Measurements from ENCODE around the gene GAMT. TPM values are rescaled to one million over a fixed set of nuclear protein-coding genes. Genes with fewer than 3 reads are reported as not detected.

GAMT gene
- total RNA-seq, 1 donor from 2014 or later = 56.4 TPM

DNA sequence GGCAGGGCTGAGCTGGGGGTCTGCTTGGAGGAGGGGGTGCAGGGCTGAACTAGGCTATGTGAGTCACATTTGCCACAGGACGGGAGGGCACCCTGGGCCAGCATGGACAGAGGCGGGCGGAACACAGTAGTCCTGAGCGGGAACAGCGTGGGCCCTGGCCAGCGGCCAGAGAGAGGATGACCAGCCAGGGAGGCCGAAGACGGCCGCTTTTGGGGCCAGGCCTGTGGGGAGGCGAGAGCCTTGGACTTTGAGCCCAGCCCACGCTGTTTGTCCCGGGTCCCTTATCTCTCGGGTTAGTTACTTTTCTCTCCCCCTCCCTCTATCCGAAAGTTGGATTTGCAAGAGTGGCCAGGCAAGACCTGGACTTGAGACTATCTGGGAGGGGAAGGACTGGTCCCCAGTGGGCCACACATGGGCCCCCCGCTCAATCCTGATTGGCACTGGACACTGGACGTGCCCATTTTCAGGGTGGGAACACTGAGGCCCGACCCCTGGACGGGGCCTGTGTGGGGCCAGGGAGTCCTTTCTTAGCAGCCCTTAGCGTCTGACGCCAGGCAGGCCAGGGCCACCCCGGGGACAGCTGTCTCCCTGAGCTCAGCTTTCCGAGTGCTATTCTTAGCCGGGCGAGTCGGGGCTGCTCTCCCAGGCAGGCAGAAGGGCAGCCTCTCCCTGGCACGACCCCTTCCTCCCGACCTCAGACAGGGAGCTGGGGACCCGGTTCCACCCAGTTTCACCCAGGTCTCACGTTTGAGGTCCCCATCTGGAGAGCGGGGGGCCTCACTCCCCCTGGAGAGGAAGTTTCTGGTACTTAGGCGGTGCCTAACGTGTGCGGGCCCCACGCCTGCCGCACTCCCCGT is 833 bp downstream of the GAMT start:
- Histone ChIP-seq H3K9me3 (no peaks in the 10 kb centered on the region), H3K27ac (peak overlapping the region; percentile 1 to 3), H3K4me3 (peak overlapping the region; percentile 78 to 92), H3K36me3 (no peaks in the 10 kb centered on the region), H3K4me1 (peaks cover 10 to 29% of the 10 kb centered on the region in 2 donors), H3K27me3 (no peaks in the 10 kb centered on the region)
- intact Hi-C loops (cut with DNase I) = no loop called here
- TF ChIP-seq, protein P1, sequence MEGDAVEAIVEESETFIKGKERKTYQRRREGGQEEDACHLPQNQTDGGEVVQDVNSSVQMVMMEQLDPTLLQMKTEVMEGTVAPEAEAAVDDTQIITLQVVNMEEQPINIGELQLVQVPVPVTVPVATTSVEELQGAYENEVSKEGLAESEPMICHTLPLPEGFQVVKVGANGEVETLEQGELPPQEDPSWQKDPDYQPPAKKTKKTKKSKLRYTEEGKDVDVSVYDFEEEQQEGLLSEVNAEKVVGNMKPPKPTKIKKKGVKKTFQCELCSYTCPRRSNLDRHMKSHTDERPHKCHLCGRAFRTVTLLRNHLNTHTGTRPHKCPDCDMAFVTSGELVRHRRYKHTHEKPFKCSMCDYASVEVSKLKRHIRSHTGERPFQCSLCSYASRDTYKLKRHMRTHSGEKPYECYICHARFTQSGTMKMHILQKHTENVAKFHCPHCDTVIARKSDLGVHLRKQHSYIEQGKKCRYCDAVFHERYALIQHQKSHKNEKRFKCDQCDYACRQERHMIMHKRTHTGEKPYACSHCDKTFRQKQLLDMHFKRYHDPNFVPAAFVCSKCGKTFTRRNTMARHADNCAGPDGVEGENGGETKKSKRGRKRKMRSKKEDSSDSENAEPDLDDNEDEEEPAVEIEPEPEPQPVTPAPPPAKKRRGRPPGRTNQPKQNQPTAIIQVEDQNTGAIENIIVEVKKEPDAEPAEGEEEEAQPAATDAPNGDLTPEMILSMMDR (IDR thresholded peaks at IDR 0.05) = no peak
- peak in 1 of 2 donors; percentile 78 for DNase-seq (ENCODE audit: low spot score in 2 of 2)

GRCh38 chr19:1399745-1400144 is 1.6 kb downstream of the GAMT start:
- TF ChIP-seq, protein P1 (IDR thresholded peaks at IDR 0.05) = no peak
- Histone ChIP-seq H3K9me3 (no peaks in the 10 kb centered on the region), H3K27ac (no peak overlapping the region), H3K4me1 (peaks cover 10 to 29% of the 10 kb centered on the region in 2 donors), H3K27me3 (no peaks in the 10 kb centered on the region), H3K4me3 (peak overlapping the region in 1 of 2 donors; percentile 92), H3K36me3 (no peaks in the 10 kb centered on the region)
- DNase-seq (ENCODE audit: low spot score in 2 of 2) = no peak
- intact Hi-C loops (cut with DNase I) = no loop called here

GRCh38 chr19:1399079-1399478 is 2.3 kb downstream of the GAMT start:
- no peak overlapping the region for H3K4me3 ChIP-seq
- no peaks in the 10 kb centered on the region for H3K9me3 ChIP-seq
- intact Hi-C loops (cut with DNase I) = no loop called here
- DNase-seq (ENCODE audit: low spot score in 2 of 2) = no peak
- no peak overlapping the region for H3K27ac ChIP-seq
- no peaks in the 10 kb centered on the region for H3K36me3 ChIP-seq
- H3K4me1 ChIP-seq = peaks cover 10 to 29% of the 10 kb centered on the region in 2 donors
- TF ChIP-seq, protein P1 (IDR thresholded peaks at IDR 0.05) = no peak
- H3K27me3 ChIP-seq = no peaks in the 10 kb centered on the region

DNA sequence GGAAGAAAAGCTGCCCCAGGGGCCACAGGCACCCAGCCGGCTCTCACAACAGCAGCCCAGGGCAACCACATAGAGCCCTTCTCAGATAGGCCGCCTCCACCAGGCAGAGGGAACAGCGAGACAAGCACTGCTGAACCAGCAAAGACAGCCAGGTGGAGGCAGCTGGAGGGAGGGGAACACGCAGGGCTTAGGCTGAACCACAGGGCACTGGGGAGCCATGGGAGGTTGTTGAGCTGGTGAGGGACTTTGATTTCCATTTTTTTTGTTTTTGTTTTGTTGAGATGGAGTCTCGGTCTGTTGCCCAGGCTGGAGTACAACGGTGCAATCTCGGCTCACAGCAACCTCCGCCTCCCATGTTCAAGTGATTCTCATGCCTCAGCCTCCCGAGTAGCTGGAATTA is 3.5 kb downstream of the GAMT start:
- TF ChIP-seq, protein P1 (IDR thresholded peaks at IDR 0.05) = no peak
- no peak overlapping the region for H3K4me3 ChIP-seq
- H3K27ac ChIP-seq = no peak overlapping the region
- peaks cover 10 to 28% of the 10 kb centered on the region in 2 donors for H3K4me1 ChIP-seq
- DNase-seq (ENCODE audit: low spot score in 2 of 2) = no peak
- intact Hi-C loops (cut with DNase I) = no loop called here
- no peaks in the 10 kb centered on the region for H3K9me3 ChIP-seq
- no peaks in the 10 kb centered on the region for H3K27me3 ChIP-seq
- peaks cover 10% of the 10 kb centered on the region in 2 donors for H3K36me3 ChIP-seq

- TF ChIP-seq, protein P1 (IDR thresholded peaks at IDR 0.05) = no peak
- no peak overlapping the region for H3K4me3 ChIP-seq
- no peaks in the 10 kb centered on the region for H3K9me3 ChIP-seq
- H3K27me3 ChIP-seq = no peaks in the 10 kb centered on the region
- intact Hi-C loops (cut with DNase I) = no loop called here
- DNase-seq (ENCODE audit: low spot score in 2 of 2) = no peak
- no peak overlapping the region for H3K27ac ChIP-seq
- peaks cover 10 to 21% of the 10 kb centered on the region in 2 donors for H3K4me1 ChIP-seq
- peaks cover 17 to 18% of the 10 kb centered on the region in 2 donors for H3K36me3 ChIP-seq
Observed at GRCh38 chr19:1396768-1397679, 4.3 kb downstream of the GAMT start.
